Suprapubic skin (tissue), 4 donors: ENCODE data around the gene NUDCD2. TPM values are rescaled to one million over a fixed set of nuclear protein-coding genes. Genes with fewer than 3 reads are reported as not detected.
"Not testable (repeated sequence)": the region's sequence is repeated elsewhere in the genome, so short reads cannot be mapped to it uniquely, and the experiment has no call there.

Experiments
- DNase-seq, 2 donors: peaks; one replicate each; pipeline ENCODE4 v3.0.0-alpha.2; 2019; ENCODE audit warnings: low spot score in 2 of 2
- H3K27ac ChIP-seq: fragments of 200-600 bp; sonication (generic); one replicate; pipeline ENCODE4 v1.5.1; 2019
- H3K27me3 ChIP-seq: fragments of 200-600 bp; sonication (generic); one replicate; pipeline ENCODE4 v1.5.1; 2019
- H3K36me3 ChIP-seq: fragments of 200-600 bp; sonication (generic); one replicate; pipeline ENCODE4 v1.5.1; 2019
- H3K4me1 ChIP-seq: fragments of 200-600 bp; sonication (generic); one replicate; pipeline ENCODE4 v1.5.1; 2019
- H3K4me3 ChIP-seq: fragments of 200-600 bp; sonication (generic); one replicate; pipeline ENCODE4 v1.5.1; 2019; ENCODE audit warnings: mild to moderate bottlenecking
- H3K9me3 ChIP-seq: fragments of 200-600 bp; sonication (generic); one replicate; pipeline ENCODE4 v1.5.1; 2019
- CTCF ChIP-seq, 2 donors: fragments of 200-600 bp in 1 of 2; fragments of 450-650 bp in 1 of 2; sonication (generic) in 1 of 2; IDR thresholded peaks; one replicate each; pipeline ENCODE4 v1.5.1; 2016 to 2019; ENCODE audit warnings: antibody characterized with exemption in 2 of 2, mild to moderate bottlenecking in 1 of 2, moderate library complexity in 1 of 2
- EP300 ChIP-seq: sonication (generic); formaldehyde crosslinking; IDR thresholded peaks from one replicate; pipeline ENCODE4 v1.6.1; 2017; ENCODE audit warnings: antibody characterized with exemption
- POLR2A ChIP-seq, 2 donors: fragments of 450-650 bp; IDR thresholded peaks; one replicate each; pipeline ENCODE4 v1.6.1; 2017; ENCODE audit warnings: antibody characterized with exemption in 2 of 2, mild to moderate bottlenecking in 2 of 2, moderate library complexity in 2 of 2
- POLR2AphosphoS5 ChIP-seq, 3 donors: sonication (generic); formaldehyde crosslinking; IDR thresholded peaks; one replicate each; pipeline ENCODE4 v1.6.1; 2017; ENCODE audit warnings: antibody characterized with exemption in 3 of 3
- WGBS: methylation state at CpG from one replicate; pipeline ENCODE4 v1.1.5; 2018; 5-methylcytosine and 5-hydroxymethylcytosine counted together
- total RNA-seq, 4 donors: library from RNA; depleted of rRNA; stranded (reverse); fragments of >200 nt; gene quantifications; one replicate each; pipeline ENCODE4 v1.1.0, GENCODE V29; 2016

Gene NUDCD2
- total RNA-seq, 4 donors from 2014 or later, result 4.4 to 19.0 (median 6.1) TPM

GRCh38 chr5:163397354-163397753 is 62.5 kb downstream of the NUDCD2 start:
- H3K27me3 ChIP-seq, result no peaks in the 10 kb centered on the region
- no peaks in the 10 kb centered on the region for H3K4me1 ChIP-seq
- DNase-seq, result no peak

GRCh38 chr5:163396818-163397340 is 63.0 kb downstream of the NUDCD2 start:
- H3K4me3 ChIP-seq, H3K9me3 ChIP-seq, H3K27ac ChIP-seq, H3K36me3 ChIP-seq, H3K27me3 ChIP-seq, DNase-seq, H3K4me1 ChIP-seq: not testable (repeated sequence)
- WGBS, result 82% methylated on average over 9 of the region's 9 CpGs

More at GRCh38 chr5:163397354-163397753, 62.5 kb downstream of the NUDCD2 start:
- no peaks in the 10 kb centered on the region for H3K9me3 ChIP-seq
- no peaks in the 10 kb centered on the region for H3K36me3 ChIP-seq
- no peak overlapping the region for H3K4me3 ChIP-seq
- no peak for TF ChIP-seq CTCF (IDR thresholded peaks at IDR 0.05)
- no peak for TF ChIP-seq POLR2A (IDR thresholded peaks at IDR 0.05)
- no peak for TF ChIP-seq POLR2AphosphoS5 (IDR thresholded peaks at IDR 0.05)
- no peak for TF ChIP-seq EP300
- H3K27ac ChIP-seq, result no peak overlapping the region

Other genes with a start within 250 kb of the NUDCD2 start
- gene CCNG1, start 22.5 kb downstream of the NUDCD2 start, total RNA-seq, result 10 to 100 TPM; 76.8 to 85.9 (median 83.6) TPM
- gene HMMR, start 530 bp upstream of the NUDCD2 start, total RNA-seq, result 1 to 10 TPM; 2.2 to 7.9 (median 3.7) TPM
- 10 to 100 TPM; 30.1 to 42.6 (median 33.9) TPM for gene MAT2B, start 45.5 kb upstream of the NUDCD2 start, total RNA-seq